Astrocyte (in vitro differentiated cells and primary cell): Measurements from ENCODE around the gene ABCC8. TPM values are rescaled to one million over a fixed set of nuclear protein-coding genes. Genes with fewer than 3 reads are reported as not detected.

ENCODE experiments used
- DNase-seq: peaks from one replicate; pipeline ENCODE4 v3.0.0-alpha.2; 2010; ENCODE audit warnings: low read depth
- FAIRE-seq: peaks from 2 replicates; lab custom pipeline; 2011; peaks lifted over from hg19 to GRCh38; lab: Jason Lieb, UNC
- H2AFZ ChIP-seq: 2 replicates; pipeline ENCODE4 v1.6.0; 2012; ENCODE audit warnings: low read depth, low read length, inconsistent platforms
- H3K27ac ChIP-seq: 2 replicates; pipeline ENCODE4 v1.5.1; 2011; ENCODE audit warnings: low read depth, low read length, inconsistent platforms
- H3K27me3 ChIP-seq: 2 replicates; pipeline ENCODE4 v1.6.0; 2011; ENCODE audit warnings: low read length, inconsistent platforms; ENCODE audit not compliant: insufficient read depth
- H3K36me3 ChIP-seq: 2 replicates; pipeline ENCODE4 v1.5.1; 2011; ENCODE audit warnings: low read length, inconsistent platforms; ENCODE audit not compliant: insufficient read depth
- H3K4me1 ChIP-seq: 2 replicates; pipeline ENCODE4 v1.5.1; 2011; ENCODE audit warnings: low read length, inconsistent platforms; ENCODE audit not compliant: insufficient read depth
- H3K4me2 ChIP-seq: 2 replicates; pipeline ENCODE4 v1.6.0; 2012; ENCODE audit warnings: low read length, inconsistent platforms
- H3K4me3 ChIP-seq: 2 replicates; pipeline ENCODE4 v1.5.1; 2011; ENCODE audit warnings: low read depth, mild to moderate bottlenecking, low read length, inconsistent platforms; ENCODE audit not compliant: insufficient read depth
- H3K79me2 ChIP-seq: 2 replicates; pipeline ENCODE4 v1.6.0; 2012; ENCODE audit warnings: mild to moderate bottlenecking, low read length, inconsistent platforms; ENCODE audit not compliant: insufficient read depth
- H3K9ac ChIP-seq: 2 replicates; pipeline ENCODE4 v1.6.0; 2012; ENCODE audit warnings: mild to moderate bottlenecking, low read length, inconsistent platforms
- H3K9me3 ChIP-seq: 2 replicates; pipeline ENCODE4 v1.5.1; 2012; ENCODE audit warnings: low read depth, mild to moderate bottlenecking, low read length, inconsistent platforms; ENCODE audit not compliant: insufficient read depth
- H4K20me1 ChIP-seq: 2 replicates; pipeline ENCODE4 v1.6.0; 2012; ENCODE audit warnings: low read length, inconsistent platforms; ENCODE audit not compliant: insufficient read depth
- H3K27ac Mint-ChIP-seq: one replicate; pipeline ENCODE4 v1.8.0; 2021; ENCODE audit warnings: mild to moderate bottlenecking, mixed read lengths; ENCODE audit not compliant: unreplicated experiment
- H3K27me3 Mint-ChIP-seq: one replicate; pipeline ENCODE4 v1.8.0; 2021; ENCODE audit warnings: low read depth, mixed read lengths; ENCODE audit not compliant: unreplicated experiment
- H3K36me3 Mint-ChIP-seq: one replicate; pipeline ENCODE4 v1.8.0; 2021; ENCODE audit warnings: low read depth, mixed read lengths; ENCODE audit not compliant: unreplicated experiment
- H3K4me1 Mint-ChIP-seq: one replicate; pipeline ENCODE4 v1.8.0; 2021; ENCODE audit warnings: low read depth, mixed read lengths; ENCODE audit not compliant: unreplicated experiment
- H3K4me3 Mint-ChIP-seq: one replicate; pipeline ENCODE4 v1.8.0; 2021; ENCODE audit warnings: mild to moderate bottlenecking, moderate library complexity, mixed read lengths; ENCODE audit not compliant: unreplicated experiment
- H3K9me3 Mint-ChIP-seq: one replicate; pipeline ENCODE4 v1.8.0; 2021; ENCODE audit warnings: mild to moderate bottlenecking, mixed read lengths; ENCODE audit not compliant: unreplicated experiment
- EZH2 ChIP-seq: IDR thresholded peaks from 2 replicates; pipeline ENCODE4 v1.6.1; 2012; ENCODE audit warnings: mild to moderate bottlenecking, low read length, inconsistent platforms; ENCODE audit not compliant: insufficient read depth
- total RNA-seq: library from RNA; stranded (reverse); gene quantifications from 2 replicates; pipeline ENCODE4 v1.2.1, GENCODE V29; 2021
- TF ChIP-seq, protein P1 (sequence below): IDR thresholded peaks from 2 replicates; pipeline ENCODE4 v1.5.1; 2011; ENCODE audit warnings: low read depth, mild to moderate bottlenecking, inconsistent platforms, low read length, moderate library complexity; ENCODE audit not compliant: insufficient read depth

The ABCC8 gene
- total RNA-seq, 1 donor from 2014 or later = not detected

DNA sequence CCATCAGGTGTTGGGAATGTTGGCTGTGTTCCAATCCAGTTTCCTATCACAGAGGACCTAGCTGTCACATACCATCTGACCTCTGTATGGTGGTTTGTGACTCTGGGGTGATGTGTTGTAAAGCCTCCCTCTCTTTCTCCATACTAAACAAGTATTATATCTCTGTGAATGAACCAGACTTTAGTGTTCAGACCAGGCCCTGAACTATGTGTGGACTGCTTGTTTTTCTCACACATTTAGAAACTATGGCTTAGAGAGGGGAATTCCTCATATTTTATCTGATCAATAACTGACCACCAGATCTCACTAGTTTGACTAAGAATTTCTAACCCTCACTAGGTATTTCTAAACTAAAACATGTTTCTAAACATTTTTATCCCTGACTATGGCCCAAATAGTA, 107.6 kb downstream of the ABCC8 start:
- H3K27ac Mint-ChIP-seq = no peak overlapping the region
- Histone ChIP-seq H3K27me3 (no peaks in the 10 kb centered on the region), H3K9ac (no peak overlapping the region), H3K36me3 (peaks cover 4% of the 10 kb centered on the region), H3K4me3 (no peak overlapping the region), H3K27ac (no peak overlapping the region), H3K4me2 (no peak overlapping the region), H2AFZ (no peak overlapping the region), H3K9me3 (peaks cover 46% of the 10 kb centered on the region), H4K20me1 (no peaks in the 10 kb centered on the region), H3K79me2 (no peaks in the 10 kb centered on the region), H3K4me1 (no peaks in the 10 kb centered on the region)
- H3K27me3 Mint-ChIP-seq = peaks cover 2% of the 10 kb centered on the region
- FAIRE-seq (no peak), DNase-seq (no peak)
- TF ChIP-seq EZH2 = no peak
- TF ChIP-seq, protein P1, sequence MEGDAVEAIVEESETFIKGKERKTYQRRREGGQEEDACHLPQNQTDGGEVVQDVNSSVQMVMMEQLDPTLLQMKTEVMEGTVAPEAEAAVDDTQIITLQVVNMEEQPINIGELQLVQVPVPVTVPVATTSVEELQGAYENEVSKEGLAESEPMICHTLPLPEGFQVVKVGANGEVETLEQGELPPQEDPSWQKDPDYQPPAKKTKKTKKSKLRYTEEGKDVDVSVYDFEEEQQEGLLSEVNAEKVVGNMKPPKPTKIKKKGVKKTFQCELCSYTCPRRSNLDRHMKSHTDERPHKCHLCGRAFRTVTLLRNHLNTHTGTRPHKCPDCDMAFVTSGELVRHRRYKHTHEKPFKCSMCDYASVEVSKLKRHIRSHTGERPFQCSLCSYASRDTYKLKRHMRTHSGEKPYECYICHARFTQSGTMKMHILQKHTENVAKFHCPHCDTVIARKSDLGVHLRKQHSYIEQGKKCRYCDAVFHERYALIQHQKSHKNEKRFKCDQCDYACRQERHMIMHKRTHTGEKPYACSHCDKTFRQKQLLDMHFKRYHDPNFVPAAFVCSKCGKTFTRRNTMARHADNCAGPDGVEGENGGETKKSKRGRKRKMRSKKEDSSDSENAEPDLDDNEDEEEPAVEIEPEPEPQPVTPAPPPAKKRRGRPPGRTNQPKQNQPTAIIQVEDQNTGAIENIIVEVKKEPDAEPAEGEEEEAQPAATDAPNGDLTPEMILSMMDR = no peak
- peaks cover 61% of the 10 kb centered on the region for H3K9me3 Mint-ChIP-seq
- H3K36me3 Mint-ChIP-seq = peaks cover 55% of the 10 kb centered on the region
- H3K4me3 Mint-ChIP-seq = no peak overlapping the region
- peaks cover 3% of the 10 kb centered on the region for H3K4me1 Mint-ChIP-seq

DNA sequence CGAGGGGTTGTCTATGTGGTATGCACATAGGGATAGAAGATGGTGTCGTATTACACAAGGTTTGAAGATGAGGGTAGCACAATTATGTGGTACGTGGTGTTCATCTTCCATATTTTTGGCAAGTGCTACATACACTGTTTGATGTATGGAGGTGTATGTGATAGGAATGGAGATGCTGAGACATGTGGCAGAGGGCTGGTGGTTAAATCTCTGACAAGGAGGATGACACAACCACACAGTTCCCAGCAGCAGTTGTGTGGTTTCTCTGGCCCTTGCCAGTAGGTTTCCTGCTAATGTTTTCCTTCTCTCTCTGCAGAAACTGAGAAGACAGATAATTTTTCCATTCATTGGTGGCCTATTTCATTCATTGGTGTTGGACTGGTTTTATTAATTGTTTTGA, 108.1 kb downstream of the ABCC8 start:
- Mint-ChIP-seq H3K4me3 (no peak overlapping the region), H3K27ac (no peak overlapping the region), H3K27me3 (peaks cover 2% of the 10 kb centered on the region), H3K9me3 (peaks cover 57% of the 10 kb centered on the region), H3K36me3 (peaks cover 55% of the 10 kb centered on the region), H3K4me1 (peaks cover 3% of the 10 kb centered on the region)
- no peak for TF ChIP-seq EZH2
- TF ChIP-seq, protein P1 = no peak
- Histone ChIP-seq H3K27ac (no peak overlapping the region), H2AFZ (no peak overlapping the region), H4K20me1 (no peaks in the 10 kb centered on the region), H3K27me3 (no peaks in the 10 kb centered on the region), H3K79me2 (no peaks in the 10 kb centered on the region), H3K4me1 (no peaks in the 10 kb centered on the region), H3K36me3 (peaks cover 4% of the 10 kb centered on the region), H3K4me2 (no peak overlapping the region), H3K9ac (no peak overlapping the region), H3K9me3 (peaks cover 41% of the 10 kb centered on the region), H3K4me3 (no peak overlapping the region)
- FAIRE-seq = no peak
- DNase-seq = no peak

DNA sequence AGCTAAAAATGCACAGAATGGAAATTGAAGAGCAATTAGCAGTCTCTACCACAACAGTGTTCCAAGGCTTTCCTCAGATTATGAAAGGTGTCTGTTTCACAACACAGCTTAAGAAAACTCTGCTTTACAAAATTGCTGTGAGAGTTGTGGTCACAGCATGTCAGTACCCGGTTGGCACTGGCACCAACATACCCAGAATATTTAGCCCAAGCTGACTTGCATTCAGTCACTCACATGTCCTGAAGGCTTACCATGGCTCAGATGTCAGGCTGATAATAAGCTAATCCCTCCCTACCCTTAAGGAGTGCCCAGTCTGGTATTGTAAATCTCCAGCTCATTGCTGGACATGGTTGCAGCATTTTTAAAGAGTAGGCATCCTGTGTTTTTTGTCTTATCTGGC, 110.2 kb downstream of the ABCC8 start:
- Mint-ChIP-seq H3K4me1 (peaks cover 3% of the 10 kb centered on the region), H3K9me3 (peaks cover 41% of the 10 kb centered on the region), H3K27ac (no peak overlapping the region), H3K27me3 (peaks cover 2% of the 10 kb centered on the region), H3K36me3 (peaks cover 36% of the 10 kb centered on the region), H3K4me3 (no peak overlapping the region)
- no peak for TF ChIP-seq EZH2
- TF ChIP-seq, protein P1 = no peak
- FAIRE-seq (no peak), DNase-seq (no peak)
- Histone ChIP-seq H3K9ac (no peak overlapping the region), H3K4me2 (no peak overlapping the region), H3K27ac (no peak overlapping the region), H3K4me1 (no peaks in the 10 kb centered on the region), H4K20me1 (no peaks in the 10 kb centered on the region), H3K27me3 (no peaks in the 10 kb centered on the region), H3K4me3 (no peak overlapping the region), H3K79me2 (no peaks in the 10 kb centered on the region), H3K9me3 (peaks cover 25% of the 10 kb centered on the region), H2AFZ (no peak overlapping the region), H3K36me3 (peaks cover 4% of the 10 kb centered on the region)
